AG04449 (cell line): ENCODE data around the gene MRPS9.

Experiments
- CTCF ChIA-PET: fragments of 350-600 bp; formaldehyde crosslinking; extraction: SDS; loops from one replicate; lab custom pipeline; 2021; ENCODE audit warnings: antibody characterized with exemption; lab: Yijun Ruan, JAX
- POLR2A ChIA-PET: fragments of 400-600, 350-600 bp; formaldehyde crosslinking; extraction: SDS; loops from one replicate; lab custom pipeline; 2020; ENCODE audit warnings: antibody characterized with exemption, inconsistent platforms; lab: Yijun Ruan, JAX
- DNase-seq: peaks from one replicate; pipeline ENCODE4 v3.0.0-alpha.2; 2010; ENCODE audit warnings: low read depth, low spot score
- H3K4me3 ChIP-seq: 2 replicates; pipeline ENCODE4 v1.5.1; 2011; ENCODE audit warnings: low read depth, mild to moderate bottlenecking, control low read depth, low read length
- TF ChIP-seq, protein P1 (sequence below): IDR thresholded peaks from one replicate; pipeline ENCODE4 v1.5.1; 2011; ENCODE audit warnings: mild to moderate bottlenecking, moderate library complexity, low read length, control low read depth, inconsistent platforms; ENCODE audit not compliant: insufficient read depth; ENCODE audit errors: missing control alignments

The MRPS9 gene

DNA sequence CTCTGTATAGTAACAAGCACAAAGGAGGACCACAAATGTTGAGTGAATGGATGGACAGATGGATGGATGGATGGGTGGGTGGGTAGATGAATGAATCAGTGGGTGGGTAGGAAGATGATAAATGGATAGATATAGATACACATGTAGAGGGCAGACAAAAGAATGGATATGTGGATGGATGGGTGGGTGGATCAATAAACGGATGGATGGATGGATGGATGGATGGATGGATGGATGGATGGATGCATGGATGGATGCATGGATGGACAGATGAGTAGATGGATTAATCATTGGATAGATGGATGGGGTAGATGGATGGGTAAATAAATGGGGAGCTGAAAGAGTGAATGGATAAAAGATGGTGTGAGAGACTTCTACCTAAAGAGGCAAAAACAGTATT lies 111.4 kb downstream of the MRPS9 start:
- ChIA-PET POLR2A (no interaction called here), CTCF (no interaction called here)
- TF ChIP-seq, protein P1, sequence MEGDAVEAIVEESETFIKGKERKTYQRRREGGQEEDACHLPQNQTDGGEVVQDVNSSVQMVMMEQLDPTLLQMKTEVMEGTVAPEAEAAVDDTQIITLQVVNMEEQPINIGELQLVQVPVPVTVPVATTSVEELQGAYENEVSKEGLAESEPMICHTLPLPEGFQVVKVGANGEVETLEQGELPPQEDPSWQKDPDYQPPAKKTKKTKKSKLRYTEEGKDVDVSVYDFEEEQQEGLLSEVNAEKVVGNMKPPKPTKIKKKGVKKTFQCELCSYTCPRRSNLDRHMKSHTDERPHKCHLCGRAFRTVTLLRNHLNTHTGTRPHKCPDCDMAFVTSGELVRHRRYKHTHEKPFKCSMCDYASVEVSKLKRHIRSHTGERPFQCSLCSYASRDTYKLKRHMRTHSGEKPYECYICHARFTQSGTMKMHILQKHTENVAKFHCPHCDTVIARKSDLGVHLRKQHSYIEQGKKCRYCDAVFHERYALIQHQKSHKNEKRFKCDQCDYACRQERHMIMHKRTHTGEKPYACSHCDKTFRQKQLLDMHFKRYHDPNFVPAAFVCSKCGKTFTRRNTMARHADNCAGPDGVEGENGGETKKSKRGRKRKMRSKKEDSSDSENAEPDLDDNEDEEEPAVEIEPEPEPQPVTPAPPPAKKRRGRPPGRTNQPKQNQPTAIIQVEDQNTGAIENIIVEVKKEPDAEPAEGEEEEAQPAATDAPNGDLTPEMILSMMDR, result no peak
- no peak for DNase-seq
- no peak overlapping the region for H3K4me3 ChIP-seq
